A549 treated with ZK216348 at 1 μM for 4 hours (cell line): ENCODE measurements around the gene CA7. TPM values are rescaled to one million over a fixed set of nuclear protein-coding genes. Genes with fewer than 3 reads are reported as not detected.

Experiments used
- total RNA-seq: library from RNA; stranded (reverse); fragments of 200-300 nt; extraction: Qiagen RNA extraction; gene quantifications from 5 replicates; pipeline ENCODE4 v1.2.3, GENCODE V29; 2022; ENCODE audit warnings: low read depth

Gene CA7
- total RNA-seq, result not detected in 5 replicates

DNA sequence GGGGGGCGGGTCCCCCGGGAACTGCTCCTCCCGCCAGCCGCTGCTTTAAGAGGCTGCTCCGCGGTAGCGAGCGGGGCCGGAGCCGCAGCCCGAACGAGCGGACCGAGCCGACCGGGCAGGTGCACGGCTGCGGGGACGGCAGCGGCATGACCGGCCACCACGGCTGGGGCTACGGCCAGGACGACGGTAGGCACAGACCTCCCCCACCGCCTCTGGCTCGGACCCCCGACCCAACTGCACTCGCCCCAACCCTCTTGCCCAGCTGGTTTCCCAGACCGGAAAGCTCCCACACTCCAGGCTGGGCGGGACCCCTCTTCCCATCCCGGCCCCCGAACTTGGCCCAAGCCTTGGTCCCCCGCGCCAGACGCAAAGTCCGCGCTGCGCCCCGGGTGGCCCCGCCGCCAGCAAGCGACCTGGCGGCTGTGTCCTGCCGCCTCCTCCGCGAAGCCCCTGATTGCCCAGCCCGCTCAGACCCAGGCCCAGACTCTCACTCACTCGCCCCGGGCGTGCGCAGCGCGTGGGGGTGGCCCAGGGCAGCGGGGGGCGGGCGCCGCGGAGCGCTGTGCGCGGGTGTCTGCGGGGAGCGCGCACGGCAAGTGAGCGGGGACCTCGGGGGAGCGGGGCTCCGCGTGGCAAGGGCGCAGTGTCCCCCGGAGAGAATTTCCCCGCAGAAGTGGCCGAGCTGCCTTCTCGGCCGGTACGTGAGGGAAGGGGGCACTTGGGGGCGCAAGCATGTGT lies at the start of gene CA7:
Gene CA7, plus strand, starts transcription at position 73 of the 738 bp plus-strand sequence. Its CDS starts 74 bp downstream, at position 147.

GRCh38 chr16:66801320-66802105 lies 42.7 kb upstream of the CA7 start, which contains the start of gene TERB1:
Gene TERB1, minus strand, starts transcription at chr16:66801584. Its CDS starts 4,786 bp downstream, at chr16:66796798.

GRCh38 chr16:66830422-66831404 lies 13.5 kb upstream of the CA7 start, which contains the start of gene NAE1:
Gene NAE1, minus strand, starts transcription at chr16:66830976. Its CDS starts 77 bp downstream, at chr16:66830899.

GRCh38 chr16:66880288-66881013 lies 36.2 kb downstream of the CA7 start, which contains the start of gene PDP2:
Gene PDP2, plus strand, starts transcription at chr16:66880515. Its CDS starts 3,770 bp downstream, at chr16:66884285.

Other genes with a start within 250 kb of the CA7 start
- 80.4 to 87.8 TPM (median 84.8 TPM) in 5 replicates for gene CMTM3, start 239.7 kb upstream of the CA7 start, total RNA-seq
- gene CMTM4, start 147.7 kb upstream of the CA7 start, total RNA-seq, result 18.3 to 39.6 TPM (median 32.5 TPM) in 5 replicates
- gene DYNC1LI2, start 92.8 kb upstream of the CA7 start, total RNA-seq, result 36.4 to 56.4 TPM (median 52.1 TPM) in 5 replicates
- not detected in 5 replicates for gene TERB1, start 42.8 kb upstream of the CA7 start, total RNA-seq
- 44.4 to 75.3 TPM (median 66.9 TPM) in 5 replicates for gene NAE1, start 13.4 kb upstream of the CA7 start, total RNA-seq
- gene PDP2, start 36.1 kb downstream of the CA7 start, total RNA-seq, result 3.9 to 6.6 TPM (median 5.1 TPM) in 5 replicates
- 0.90 to 2.0 TPM (median 1.6 TPM) in 5 replicates for gene CDH16, start 74.5 kb downstream of the CA7 start, total RNA-seq
- 12.7 to 26.2 TPM (median 19.9 TPM) in 5 replicates for gene RRAD, start 81.1 kb downstream of the CA7 start, total RNA-seq
- 115 to 180 TPM (median 175 TPM) in 5 replicates for gene CIAO2B, start 90.0 kb downstream of the CA7 start, total RNA-seq
- 24.3 to 33.5 TPM (median 31.6 TPM) in 5 replicates for gene CES2, start 91.1 kb downstream of the CA7 start, total RNA-seq
- gene CES3, start 116.9 kb downstream of the CA7 start, total RNA-seq, result 1.7 to 4.1 TPM (median 2.0 TPM) in 5 replicates
- gene CES4A, start 144.2 kb downstream of the CA7 start, total RNA-seq, result 1.4 to 3.0 TPM (median 2.4 TPM) in 5 replicates
- 43.7 to 61.8 TPM (median 54.2 TPM) in 5 replicates for gene CBFB, start 184.7 kb downstream of the CA7 start, total RNA-seq